Sigmoid colon (tissue), 4 donors: ENCODE data around the gene TPCN2.
A peak's percentile ranks its signal among the peaks of the same experiment; 100 is the strongest.

Experiments used
- CTCF ChIP-seq, 4 experiments: fragments of 450-650 bp in 3 of 4; fragments of 200-600 bp in 1 of 4; IDR thresholded peaks; one replicate each; pipeline ENCODE4 v1.5.1; 2016 to 2019; ENCODE audit warnings: antibody characterized with exemption in 4 of 4, mild to moderate bottlenecking in 3 of 4, moderate library complexity in 2 of 4
- EP300 ChIP-seq, 4 donors: sonication (generic); formaldehyde crosslinking; IDR thresholded peaks; one replicate each; pipeline ENCODE4 v1.6.1; 2017; ENCODE audit warnings: antibody characterized with exemption in 4 of 4
- POLR2A ChIP-seq, 2 donors: fragments of 450-650 bp; IDR thresholded peaks; one replicate each; pipeline ENCODE4 v1.6.1; 2016; ENCODE audit warnings: antibody characterized with exemption in 2 of 2, mild to moderate bottlenecking in 2 of 2, moderate library complexity in 2 of 2
- POLR2AphosphoS5 ChIP-seq, 4 donors: sonication (generic); formaldehyde crosslinking; IDR thresholded peaks; one replicate each; pipeline ENCODE4 v1.6.1; 2017; ENCODE audit warnings: antibody characterized with exemption in 4 of 4

- no peak for TF ChIP-seq CTCF (IDR thresholded peaks at IDR 0.05)
- no peak for TF ChIP-seq POLR2A (IDR thresholded peaks at IDR 0.05)
- peak in 1 of 4 donors; percentile 55 for TF ChIP-seq EP300 (IDR thresholded peaks at IDR 0.05)
- TF ChIP-seq POLR2AphosphoS5 (IDR thresholded peaks at IDR 0.05), result peak; percentile 23 to 82 (median 59)
These were observed 40.5 kb downstream of the TPCN2 start for GRCh38 chr11:69089258-69089657.
